Fibroblast of lung (primary cell): Measurements from ENCODE around the gene TMEM109. TPM values are rescaled to one million over a fixed set of nuclear protein-coding genes. Genes with fewer than 3 reads are reported as not detected.
A peak's percentile ranks its signal among the peaks of the same experiment; 100 is the strongest.

Source experiments
- DNase-seq, 2 donors: peaks; one replicate each; pipeline versions ENCODE4 v3.0.0 to v3.0.0-alpha.2; 2010; ENCODE audit warnings: low read depth in 2 of 2
- H2AFZ ChIP-seq: 2 replicates; pipeline ENCODE4 v1.5.1; 2012; ENCODE audit warnings: low read length, control low read depth, inconsistent platforms
- H3K27ac ChIP-seq: 2 replicates; pipeline ENCODE4 v1.5.1; 2011; ENCODE audit warnings: low read length, control low read depth; ENCODE audit not compliant: insufficient read depth
- H3K27me3 ChIP-seq: 2 replicates; pipeline ENCODE4 v1.5.1; 2011; ENCODE audit warnings: mild to moderate bottlenecking, low read length; ENCODE audit not compliant: control insufficient read depth, insufficient read depth
- H3K36me3 ChIP-seq: 2 replicates; pipeline ENCODE4 v1.5.1; 2011; ENCODE audit warnings: low read length; ENCODE audit not compliant: control insufficient read depth, insufficient read depth
- H3K4me1 ChIP-seq: 2 replicates; pipeline ENCODE4 v1.5.1; 2011; ENCODE audit warnings: low read length; ENCODE audit not compliant: control insufficient read depth, insufficient read depth; ENCODE audit errors: extremely low read depth
- H3K4me2 ChIP-seq: 2 replicates; pipeline ENCODE4 v1.5.1; 2011; ENCODE audit warnings: low read length, control low read depth; ENCODE audit not compliant: insufficient read depth; ENCODE audit errors: extremely low read depth
- H3K4me3 ChIP-seq, 4 experiments: fragments of 200-600 bp in 1 of 4; sonication (generic) in 1 of 4; replicated peaks in 1 of 4; 2 replicates each; pipeline ENCODE4 v1.5.1; 2011 to 2016; ENCODE audit warnings: low read length in 4 of 4, low read depth in 3 of 4, mild to moderate bottlenecking in 3 of 4, control low read depth in 2 of 4, inconsistent platforms in 1 of 4, mixed read lengths in 1 of 4; ENCODE audit not compliant: insufficient read depth in 1 of 4; ENCODE audit errors: control extremely low read depth in 1 of 4
- H3K79me2 ChIP-seq: 2 replicates; pipeline ENCODE4 v1.5.1; 2012; ENCODE audit warnings: mild to moderate bottlenecking, low read length, inconsistent platforms; ENCODE audit not compliant: control insufficient read depth, insufficient read depth
- H3K9ac ChIP-seq: 2 replicates; pipeline ENCODE4 v1.5.1; 2011; ENCODE audit warnings: mild to moderate bottlenecking, low read length, control low read depth; ENCODE audit not compliant: insufficient read depth
- H3K9me3 ChIP-seq: 2 replicates; pipeline ENCODE4 v1.5.1; 2012; ENCODE audit warnings: low read depth, low read length; ENCODE audit not compliant: control insufficient read depth, insufficient read depth
- H4K20me1 ChIP-seq: 2 replicates; pipeline ENCODE4 v1.5.1; 2011; ENCODE audit warnings: low read length; ENCODE audit not compliant: control insufficient read depth, insufficient read depth; ENCODE audit errors: extremely low read depth
- CTCF ChIP-seq, 2 donors: IDR thresholded peaks in 1 of 2; conservative IDR thresholded peaks in 1 of 2; 1 replicate in 1 of 2; 2 replicates in 1 of 2; pipeline ENCODE4 v1.5.1; 2011 to 2012; ENCODE audit warnings: low read length in 2 of 2, control low read depth in 1 of 2, inconsistent platforms in 1 of 2, low read depth in 1 of 2, mild to moderate bottlenecking in 1 of 2
- EZH2 ChIP-seq: IDR thresholded peaks from 2 replicates; pipeline ENCODE4 v1.5.1; 2012; ENCODE audit warnings: low read length, control low read depth, mild to moderate bottlenecking; ENCODE audit errors: missing control alignments
- polyA plus RNA-seq, 2 donors: library from polyadenylated mRNA; depleted of rRNA in 1 of 2; stranded (reverse) in 1 of 2; unstranded in 1 of 2; fragments of >200 nt; gene quantifications; 2 replicates each; pipeline ENCODE4 v1.2.1, GENCODE V29; 2011 to 2012; ENCODE audit warnings: missing spikeins in 1 of 2
- total RNA-seq: library from RNA; depleted of rRNA; stranded (reverse); fragments of >200 nt; gene quantifications from 2 replicates; pipeline ENCODE4 v1.2.1, GENCODE V29; 2014

TMEM109 gene
- total and polyA plus RNA-seq, 2 donors (not counting 1 experiment from before 2014, with no cell fraction given), result 21.5 to 34.9 TPM

- Histone ChIP-seq H3K4me2 (no peak overlapping the region), H3K36me3 (peaks cover 5% of the 10 kb centered on the region)
- peak; percentile 35 to 36 for DNase-seq
These were observed 22.7 kb upstream of the TMEM109 start for GRCh38 chr11:60891103-60891741.

GRCh38 chr11:60895687-60896086 lies 18.3 kb upstream of the TMEM109 start:
- no peaks in the 10 kb centered on the region for H3K79me2 ChIP-seq
- H3K4me2 ChIP-seq, result no peak overlapping the region
- H3K27ac ChIP-seq, result no peak overlapping the region
- no peaks in the 10 kb centered on the region for H3K4me1 ChIP-seq
- no peak for DNase-seq
- no peak overlapping the region for H3K4me3 ChIP-seq
- H3K36me3 ChIP-seq, result peaks cover 19% of the 10 kb centered on the region
- H2AFZ ChIP-seq, result no peak overlapping the region
- H3K9me3 ChIP-seq, result no peaks in the 10 kb centered on the region
- H3K27me3 ChIP-seq, result no peaks in the 10 kb centered on the region
- H4K20me1 ChIP-seq, result no peaks in the 10 kb centered on the region
- no peak for TF ChIP-seq CTCF (conservative IDR thresholded peaks at IDR 0.05 in 1 of 2, IDR thresholded peaks at IDR 0.05 in 1 of 2; ENCODE audit: low read depth in 1 of 2, low read length in 2 of 2)
- no peak for TF ChIP-seq EZH2
- no peak overlapping the region for H3K9ac ChIP-seq

More at GRCh38 chr11:60891103-60891741, 22.7 kb upstream of the TMEM109 start:
- Histone ChIP-seq H3K9ac (no peak overlapping the region), H3K4me1 (no peaks in the 10 kb centered on the region), H3K9me3 (no peaks in the 10 kb centered on the region), H3K27ac (no peak overlapping the region), H3K4me3 (no peak overlapping the region), H4K20me1 (no peaks in the 10 kb centered on the region), H2AFZ (no peak overlapping the region), H3K27me3 (no peaks in the 10 kb centered on the region), H3K79me2 (no peaks in the 10 kb centered on the region)
- TF ChIP-seq CTCF (conservative IDR thresholded peaks at IDR 0.05 in 1 of 2, IDR thresholded peaks at IDR 0.05 in 1 of 2; ENCODE audit: low read depth in 1 of 2, low read length in 2 of 2), result no peak
- no peak for TF ChIP-seq EZH2

GRCh38 chr11:60897496-60897895 lies 16.5 kb upstream of the TMEM109 start:
- Histone ChIP-seq H3K4me3 (no peak overlapping the region), H3K79me2 (no peaks in the 10 kb centered on the region), H3K27me3 (no peaks in the 10 kb centered on the region), H4K20me1 (no peaks in the 10 kb centered on the region), H3K36me3 (peaks cover 20% of the 10 kb centered on the region), H2AFZ (no peak overlapping the region), H3K4me1 (no peaks in the 10 kb centered on the region), H3K9ac (no peak overlapping the region), H3K4me2 (no peak overlapping the region), H3K27ac (no peak overlapping the region), H3K9me3 (no peaks in the 10 kb centered on the region)
- no peak for DNase-seq
- TF ChIP-seq EZH2, result no peak
- no peak for TF ChIP-seq CTCF (conservative IDR thresholded peaks at IDR 0.05 in 1 of 2, IDR thresholded peaks at IDR 0.05 in 1 of 2; ENCODE audit: low read depth in 1 of 2, low read length in 2 of 2)
